K562 (cell line): Measurements from ENCODE around the gene CHPF. TPM values are rescaled to one million over a fixed set of nuclear protein-coding genes. Genes with fewer than 3 reads are reported as not detected.

Source experiments
- CCAR2 ChIP-seq: fragments of 200-400 bp; formaldehyde crosslinking; IDR thresholded peaks from 2 replicates; pipeline ENCODE4 v1.6.1; 2017; ENCODE audit warnings: mild to moderate bottlenecking, low read depth, low read length
- E2F3 ChIP-seq: fragments of 250-450 bp; sonication (Bioruptor Pico); IDR thresholded peaks from 2 replicates; pipeline ENCODE4 v1.4.0; 2020; ENCODE audit warnings: mild to moderate bottlenecking
- HDAC1 ChIP-seq, 2 experiments: fragments of 450-650 bp; IDR thresholded peaks; 2 replicates each; pipeline ENCODE4 v1.6.1; 2016 to 2017; ENCODE audit warnings: inconsistent platforms in 1 of 2, mild to moderate bottlenecking in 1 of 2, moderate library complexity in 1 of 2
- HDAC8 ChIP-seq: fragments of 450-650 bp; IDR thresholded peaks from 2 replicates; pipeline ENCODE4 v1.6.1; 2016; ENCODE audit warnings: mild to moderate bottlenecking, missing genetic modification characterization, moderate library complexity, missing compliant biosample characterization
- HNRNPH1 ChIP-seq: fragments of 200-400 bp; formaldehyde crosslinking; optimal IDR thresholded peaks from 2 replicates; pipeline ENCODE3; 2017; ENCODE audit warnings: low read depth, mild to moderate bottlenecking, low read length, moderate library complexity
- JUNB ChIP-seq: fragments of 450-650 bp; formaldehyde crosslinking; conservative IDR thresholded peaks from 2 replicates; pipeline ENCODE4 v1.4.0; 2020; ENCODE audit warnings: mild to moderate bottlenecking
- NEUROD1 ChIP-seq: fragments of 150-350 bp; IDR thresholded peaks from 2 replicates; pipeline ENCODE4 v1.6.1; 2014; ENCODE audit warnings: borderline replicate concordance, low read length, low read depth; ENCODE audit not compliant: partially characterized antibody
- NR2C2 ChIP-seq, 2 experiments: fragments of 200-800 bp in 1 of 2; sonication (Bioruptor generic) in 1 of 2; sonication (generic) in 1 of 2; formaldehyde crosslinking in 1 of 2; IDR thresholded peaks; 2 replicates each; pipeline versions ENCODE4 v1.6.1 to v1.8.0; 2016 to 2022; ENCODE audit warnings: mild to moderate bottlenecking in 1 of 2, missing compliant biosample characterization in 1 of 2, missing genetic modification characterization in 1 of 2, missing genetic modification reagents in 1 of 2
- POLR3G ChIP-seq: IDR thresholded peaks from 2 replicates; pipeline ENCODE4 v1.6.1; 2011; ENCODE audit not compliant: insufficient read length, insufficient replicate concordance; ENCODE audit errors: extremely low read depth
- SMAD1 ChIP-seq: fragments of 150-350 bp; IDR thresholded peaks from 2 replicates; pipeline ENCODE4 v1.6.1; 2014; ENCODE audit warnings: low read length, low read depth; ENCODE audit not compliant: partially characterized antibody
- SMARCB1 ChIP-seq: IDR thresholded peaks from 2 replicates; pipeline ENCODE4 v1.6.1; 2011; ENCODE audit warnings: improper control_type of control experiment, low read depth; ENCODE audit not compliant: insufficient read length
- STAG1 ChIP-seq: sonication (generic); formaldehyde crosslinking; IDR thresholded peaks from 2 replicates; pipeline ENCODE4 v1.5.0; 2020; ENCODE audit warnings: missing genetic modification reagents, borderline replicate concordance
- TAF9B ChIP-seq: fragments of 450-650 bp; IDR thresholded peaks from 2 replicates; pipeline ENCODE4 v1.6.1; 2018; ENCODE audit warnings: mild to moderate bottlenecking; ENCODE audit not compliant: partially characterized antibody
- TRIM28 ChIP-seq: fragments of 450-650 bp; IDR thresholded peaks from 2 replicates; pipeline ENCODE4 v1.6.1; 2017
- ZNF146 ChIP-seq: IDR thresholded peaks from one replicate; pipeline ENCODE4 v1.6.1; 2018; ENCODE audit warnings: missing compliant biosample characterization; ENCODE audit not compliant: unreplicated experiment
- ZSCAN29 ChIP-seq: fragments of 450-650 bp; IDR thresholded peaks from 2 replicates; pipeline ENCODE4 v1.6.1; 2017
- polyA plus RNA-seq, 8 experiments: library from polyadenylated mRNA; depleted of rRNA in 4 of 8; stranded (reverse) in 5 of 8; unstranded in 3 of 8; fragments of >200 nt; fragmentation: Nextera tagmentation in 2 of 8; fragmentation: Illumina TruSeq in 1 of 8; extraction: Ambion mirVana in 2 of 8; extraction: Trizol in 1 of 8; gene quantifications; 2 replicates each; pipeline versions ENCODE4 v1.2.1 to v1.2.3, GENCODE V29; 2011 to 2014; ENCODE audit warnings: inconsistent platforms in 1 of 8, missing spikeins in 1 of 8
- total RNA-seq, 7 experiments: library from RNA; depleted of rRNA in 6 of 7; stranded (reverse); fragments of >200 nt in 6 of 7; fragmentation: Illumina TruSeq in 2 of 7; extraction: Trizol in 2 of 7; gene quantifications; 2 replicates each; pipeline versions ENCODE4 v1.2.1 to v1.2.3, GENCODE V29; 2011 to 2021; ENCODE audit warnings: low replicate concordance in 1 of 7
- TF ChIP-seq, protein P1 (sequence below): IDR thresholded peaks from 2 replicates; pipeline ENCODE4 v1.6.1; 2011; ENCODE audit warnings: borderline replicate concordance, low read depth, mild to moderate bottlenecking, moderate library complexity, low read length; ENCODE audit not compliant: insufficient read depth, poor library complexity, severe bottlenecking
- TF ChIP-seq, protein P2 (sequence below): sonication (generic); formaldehyde crosslinking; IDR thresholded peaks from 2 replicates; pipeline ENCODE4 v1.8.1; 2023; ENCODE audit warnings: missing genetic modification reagents, mild to moderate bottlenecking, borderline replicate concordance
- TF ChIP-seq, protein P3 (sequence below), 2 experiments: fragments of 450-650 bp in 1 of 2; sonication (generic) in 1 of 2; formaldehyde crosslinking; conservative IDR thresholded peaks; 2 replicates each; pipeline versions ENCODE4 v1.4.0 to v1.8.1; 2020 to 2022; ENCODE audit warnings: mild to moderate bottlenecking in 1 of 2, missing genetic modification reagents in 1 of 2

CHPF gene
- total and polyA plus RNA-seq, 9 of the 15 experiments (the other 6 are each of a cell fraction or from before 2014, with no cell fraction given) = 0.15 to 57.2 (median 7.9) TPM

DNA sequence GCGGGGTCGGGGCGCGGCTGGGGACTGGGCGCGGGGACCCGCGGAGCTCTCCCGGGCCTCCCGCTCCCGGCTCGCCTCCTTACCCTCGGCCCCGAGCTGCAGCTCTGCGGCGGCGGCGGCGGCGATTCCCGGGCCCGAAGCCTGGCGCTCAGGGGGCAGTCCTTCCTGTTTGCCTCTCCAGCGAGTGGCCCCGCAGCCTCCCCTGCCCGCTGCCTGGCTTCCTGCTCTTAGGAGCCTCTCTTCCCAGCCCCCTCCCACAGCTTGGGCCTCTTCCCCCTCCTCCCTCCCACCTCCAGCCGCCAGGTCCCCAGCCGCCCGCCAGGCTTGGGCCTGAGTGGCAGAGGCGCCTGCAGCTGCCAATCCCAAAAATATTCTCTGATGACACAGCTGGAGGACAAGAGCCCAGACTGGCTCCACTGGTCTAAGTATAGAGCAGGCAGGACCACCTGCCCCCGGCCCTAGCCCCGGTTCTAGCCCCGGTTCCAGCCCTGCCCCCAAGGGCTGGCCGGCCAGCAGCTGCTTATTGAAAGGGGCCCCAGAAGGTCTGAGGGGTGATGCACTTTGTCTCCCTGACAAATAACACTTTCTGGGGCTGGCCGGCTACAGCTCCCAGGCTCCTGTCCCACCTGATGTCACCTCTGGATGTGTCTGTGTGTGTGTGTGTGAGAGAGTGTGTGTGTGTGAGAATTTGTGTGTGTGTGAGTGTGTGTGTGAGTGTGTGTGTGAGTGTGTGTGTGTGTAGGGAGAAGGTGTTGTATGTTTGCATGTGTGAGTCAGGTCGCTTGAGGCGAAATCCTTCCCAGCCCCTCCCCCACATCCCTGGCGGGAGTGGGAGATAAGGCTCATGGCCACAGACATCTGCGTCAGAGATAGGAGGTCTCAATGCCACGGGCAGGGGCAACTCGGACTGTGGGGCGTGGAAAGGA lies 28.0 kb upstream of the CHPF start, which contains the start of gene OBSL1 (continued):
- TF ChIP-seq, protein P1, sequence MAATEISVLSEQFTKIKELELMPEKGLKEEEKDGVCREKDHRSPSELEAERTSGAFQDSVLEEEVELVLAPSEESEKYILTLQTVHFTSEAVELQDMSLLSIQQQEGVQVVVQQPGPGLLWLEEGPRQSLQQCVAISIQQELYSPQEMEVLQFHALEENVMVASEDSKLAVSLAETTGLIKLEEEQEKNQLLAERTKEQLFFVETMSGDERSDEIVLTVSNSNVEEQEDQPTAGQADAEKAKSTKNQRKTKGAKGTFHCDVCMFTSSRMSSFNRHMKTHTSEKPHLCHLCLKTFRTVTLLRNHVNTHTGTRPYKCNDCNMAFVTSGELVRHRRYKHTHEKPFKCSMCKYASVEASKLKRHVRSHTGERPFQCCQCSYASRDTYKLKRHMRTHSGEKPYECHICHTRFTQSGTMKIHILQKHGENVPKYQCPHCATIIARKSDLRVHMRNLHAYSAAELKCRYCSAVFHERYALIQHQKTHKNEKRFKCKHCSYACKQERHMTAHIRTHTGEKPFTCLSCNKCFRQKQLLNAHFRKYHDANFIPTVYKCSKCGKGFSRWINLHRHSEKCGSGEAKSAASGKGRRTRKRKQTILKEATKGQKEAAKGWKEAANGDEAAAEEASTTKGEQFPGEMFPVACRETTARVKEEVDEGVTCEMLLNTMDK = no peak
- TF ChIP-seq SMARCB1 (no peak), TRIM28 (peak; percentile 47; the same call in 1 of the 2 replicates), JUNB (CRISPR knock-in tag) (no peak), HNRNPH1 (no peak), TAF9B (peak; percentile 59), POLR3G (no peak), NEUROD1 (peak; percentile 85), NR2C2 (CRISPR knock-in tag; IDR thresholded peaks at IDR 0.05) (no peak), NR2C2 (tag; IDR thresholded peaks at IDR 0.05) (peak; percentile 69), E2F3 (CRISPR knock-in tag) (no peak), ZSCAN29 (no peak), STAG1 (CRISPR knock-in tag) (no peak), HDAC8 (tag) (no peak), HDAC1 (IDR thresholded peaks at IDR 0.05) (peak; percentile 48 to 93; a peak in 3 of 4 replicates), SMAD1 (no peak), CCAR2 (no peak), ZNF146 (CRISPR knock-in tag) (no peak)
- TF ChIP-seq, protein P2, sequence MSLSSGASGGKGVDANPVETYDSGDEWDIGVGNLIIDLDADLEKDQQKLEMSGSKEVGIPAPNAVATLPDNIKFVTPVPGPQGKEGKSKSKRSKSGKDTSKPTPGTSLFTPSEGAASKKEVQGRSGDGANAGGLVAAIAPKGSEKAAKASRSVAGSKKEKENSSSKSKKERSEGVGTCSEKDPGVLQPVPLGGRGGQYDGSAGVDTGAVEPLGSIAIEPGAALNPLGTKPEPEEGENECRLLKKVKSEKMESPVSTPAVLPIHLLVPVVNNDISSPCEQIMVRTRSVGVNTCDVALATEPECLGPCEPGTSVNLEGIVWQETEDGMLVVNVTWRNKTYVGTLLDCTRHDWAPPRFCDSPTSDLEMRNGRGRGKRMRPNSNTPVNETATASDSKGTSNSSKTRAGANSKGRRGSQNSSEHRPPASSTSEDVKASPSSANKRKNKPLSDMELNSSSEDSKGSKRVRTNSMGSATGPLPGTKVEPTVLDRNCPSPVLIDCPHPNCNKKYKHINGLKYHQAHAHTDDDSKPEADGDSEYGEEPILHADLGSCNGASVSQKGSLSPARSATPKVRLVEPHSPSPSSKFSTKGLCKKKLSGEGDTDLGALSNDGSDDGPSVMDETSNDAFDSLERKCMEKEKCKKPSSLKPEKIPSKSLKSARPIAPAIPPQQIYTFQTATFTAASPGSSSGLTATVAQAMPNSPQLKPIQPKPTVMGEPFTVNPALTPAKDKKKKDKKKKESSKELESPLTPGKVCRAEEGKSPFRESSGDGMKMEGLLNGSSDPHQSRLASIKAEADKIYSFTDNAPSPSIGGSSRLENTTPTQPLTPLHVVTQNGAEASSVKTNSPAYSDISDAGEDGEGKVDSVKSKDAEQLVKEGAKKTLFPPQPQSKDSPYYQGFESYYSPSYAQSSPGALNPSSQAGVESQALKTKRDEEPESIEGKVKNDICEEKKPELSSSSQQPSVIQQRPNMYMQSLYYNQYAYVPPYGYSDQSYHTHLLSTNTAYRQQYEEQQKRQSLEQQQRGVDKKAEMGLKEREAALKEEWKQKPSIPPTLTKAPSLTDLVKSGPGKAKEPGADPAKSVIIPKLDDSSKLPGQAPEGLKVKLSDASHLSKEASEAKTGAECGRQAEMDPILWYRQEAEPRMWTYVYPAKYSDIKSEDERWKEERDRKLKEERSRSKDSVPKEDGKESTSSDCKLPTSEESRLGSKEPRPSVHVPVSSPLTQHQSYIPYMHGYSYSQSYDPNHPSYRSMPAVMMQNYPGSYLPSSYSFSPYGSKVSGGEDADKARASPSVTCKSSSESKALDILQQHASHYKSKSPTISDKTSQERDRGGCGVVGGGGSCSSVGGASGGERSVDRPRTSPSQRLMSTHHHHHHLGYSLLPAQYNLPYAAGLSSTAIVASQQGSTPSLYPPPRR (CRISPR knock-in tag) = no peak; the same call in 1 of the 2 replicates
- TF ChIP-seq, protein P3, sequence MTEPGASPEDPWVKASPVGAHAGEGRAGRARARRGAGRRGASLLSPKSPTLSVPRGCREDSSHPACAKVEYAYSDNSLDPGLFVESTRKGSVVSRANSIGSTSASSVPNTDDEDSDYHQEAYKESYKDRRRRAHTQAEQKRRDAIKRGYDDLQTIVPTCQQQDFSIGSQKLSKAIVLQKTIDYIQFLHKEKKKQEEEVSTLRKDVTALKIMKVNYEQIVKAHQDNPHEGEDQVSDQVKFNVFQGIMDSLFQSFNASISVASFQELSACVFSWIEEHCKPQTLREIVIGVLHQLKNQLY (CRISPR knock-in tag; conservative IDR thresholded peaks at IDR 0.05) = no peak
